KMS-11 (cell line): Measurements from ENCODE around the gene EZH2.

Experiments
- H2AFZ ChIP-seq: fragments of 200-600 bp; sonication (generic); 2 replicates; pipeline ENCODE4 v1.6.1; 2016; ENCODE audit warnings: antibody characterized with exemption, mixed run types, low read depth
- H3K27ac ChIP-seq: fragments of 200-600 bp; sonication (generic); 2 replicates; pipeline ENCODE4 v1.6.1; 2016; ENCODE audit warnings: mild to moderate bottlenecking, mixed run types
- H3K27me3 ChIP-seq: fragments of 200-600 bp; sonication (generic); 2 replicates; pipeline ENCODE4 v1.6.1; 2017; ENCODE audit warnings: mild to moderate bottlenecking, low read depth, mixed run types, moderate library complexity; ENCODE audit not compliant: insufficient read depth
- H3K36me3 ChIP-seq: fragments of 200-600 bp; sonication (generic); 2 replicates; pipeline ENCODE4 v1.6.1; 2017; ENCODE audit warnings: mild to moderate bottlenecking, mixed run types; ENCODE audit not compliant: insufficient read depth
- H3K4me1 ChIP-seq: fragments of 200-600 bp; sonication (generic); 2 replicates; pipeline ENCODE4 v1.6.1; 2016; ENCODE audit warnings: mild to moderate bottlenecking, low read depth, mixed run types; ENCODE audit not compliant: poor library complexity, severe bottlenecking
- H3K4me2 ChIP-seq: fragments of 200-600 bp; sonication (generic); 2 replicates; pipeline ENCODE4 v1.7.0; 2016; ENCODE audit warnings: mild to moderate bottlenecking, mixed run types
- H3K4me3 ChIP-seq: fragments of 200-600 bp; sonication (generic); IDR thresholded peaks from 2 replicates; pipeline ENCODE4 v1.6.1; 2017; ENCODE audit warnings: low read depth, low read length, mixed read lengths; ENCODE audit not compliant: insufficient read depth
- H3K79me2 ChIP-seq: fragments of 200-600 bp; sonication (generic); 2 replicates; pipeline ENCODE4 v1.6.1; 2016; ENCODE audit warnings: low read depth, mixed run types; ENCODE audit not compliant: insufficient read depth
- H3K9ac ChIP-seq: fragments of 200-600 bp; sonication (generic); 2 replicates; pipeline ENCODE4 v1.6.1; 2016; ENCODE audit warnings: mild to moderate bottlenecking, mixed run types
- H4K20me1 ChIP-seq: fragments of 200-600 bp; sonication (generic); 2 replicates; pipeline ENCODE4 v1.6.1; 2016; ENCODE audit warnings: mild to moderate bottlenecking, mixed run types; ENCODE audit not compliant: insufficient read depth
- CTCF ChIP-seq: fragments of 200-600 bp; sonication (generic); conservative IDR thresholded peaks from 2 replicates; pipeline ENCODE4 v1.6.1; 2017; ENCODE audit warnings: low read depth, mild to moderate bottlenecking, antibody characterized with exemption, low read length, moderate library complexity, mixed read lengths

The EZH2 gene

DNA sequence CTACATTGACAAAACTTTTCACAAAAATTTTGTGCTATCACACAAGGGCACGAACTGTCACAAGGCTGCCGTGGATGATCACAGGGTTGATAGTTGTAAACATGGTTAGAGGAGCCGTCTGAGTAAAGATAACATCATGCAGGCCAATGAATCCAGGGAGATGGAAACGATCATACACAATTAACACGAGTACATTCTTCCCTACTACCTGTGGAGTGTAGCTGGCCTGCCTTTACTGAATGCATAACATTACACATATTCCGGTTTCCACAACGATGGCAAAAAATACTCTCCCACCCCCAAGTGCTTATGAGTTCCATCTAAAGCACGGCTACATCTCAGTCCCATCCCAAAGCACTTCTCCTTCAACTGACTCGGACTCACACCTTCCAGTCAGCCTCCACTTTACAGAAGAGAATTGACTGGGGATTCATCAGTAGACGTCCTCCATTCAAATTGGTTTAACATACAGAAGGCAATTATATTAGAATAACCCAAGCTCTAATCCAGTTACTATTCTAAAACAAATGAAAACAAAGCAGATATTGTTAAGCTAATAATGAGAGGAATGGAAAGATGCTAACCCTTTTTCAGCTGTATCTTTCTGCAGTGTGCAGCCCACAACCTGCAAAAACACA is 69.0 kb downstream of the EZH2 start:
- TF ChIP-seq CTCF: no peak
- Histone ChIP-seq H3K4me3 (no peak overlapping the region), H3K4me2 (no peak overlapping the region), H4K20me1 (no peaks in the 10 kb centered on the region), H2AFZ (no peak overlapping the region), H3K36me3 (peaks cover 21% of the 10 kb centered on the region; the same call in 1 of the 2 replicates), H3K27me3 (no peaks in the 10 kb centered on the region), H3K9ac (no peak overlapping the region), H3K79me2 (peaks cover 4% of the 10 kb centered on the region; the same call in 1 of the 2 replicates), H3K4me1 (no peaks in the 10 kb centered on the region), H3K27ac (no peak overlapping the region)

DNA sequence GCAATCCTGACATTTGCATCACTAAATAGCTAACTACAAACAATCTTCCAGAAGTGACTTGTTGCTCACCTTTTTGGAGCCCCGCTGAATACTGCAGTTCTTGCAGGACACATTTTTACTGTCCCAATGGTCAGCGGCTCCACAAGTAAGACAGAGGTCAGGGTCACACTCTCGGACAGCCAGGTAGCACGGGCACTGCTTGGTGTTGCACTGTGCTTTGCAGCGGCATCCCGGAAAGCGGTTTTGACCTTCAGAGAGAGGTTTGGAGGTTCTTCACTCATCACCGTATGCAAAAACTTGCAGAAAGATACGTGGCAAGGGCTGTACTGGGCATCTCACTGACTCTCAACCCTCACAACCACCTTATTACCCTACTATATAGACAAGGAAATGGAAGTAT is 70.2 kb downstream of the EZH2 start:
- Histone ChIP-seq H3K4me3 (no peak overlapping the region), H3K4me2 (no peak overlapping the region), H3K27ac (no peak overlapping the region), H3K36me3 (peaks cover 27% of the 10 kb centered on the region; the same call in 1 of the 2 replicates), H4K20me1 (no peaks in the 10 kb centered on the region), H3K4me1 (no peaks in the 10 kb centered on the region), H2AFZ (no peak overlapping the region), H3K79me2 (peaks cover 4% of the 10 kb centered on the region; the same call in 1 of the 2 replicates), H3K9ac (no peak overlapping the region), H3K27me3 (no peaks in the 10 kb centered on the region)
- no peak for TF ChIP-seq CTCF

DNA sequence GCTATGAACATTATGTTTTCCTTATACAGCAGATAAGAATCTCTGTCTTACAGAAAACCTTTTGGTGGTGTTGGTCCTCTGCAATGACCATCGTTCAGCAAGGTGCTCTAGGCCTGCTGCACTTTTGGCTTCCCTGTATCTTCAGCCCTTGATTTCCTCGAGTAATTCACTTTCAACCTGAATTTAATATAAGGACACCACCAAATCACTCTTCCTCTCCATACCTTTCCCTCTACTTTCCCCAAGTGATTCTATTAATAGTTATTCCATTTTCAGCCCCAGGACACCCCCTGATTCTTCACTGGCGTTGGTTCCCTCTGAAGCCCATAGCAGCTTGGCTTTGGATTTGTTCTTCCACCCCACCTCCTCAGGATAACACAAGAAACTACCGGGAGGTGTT is 72.2 kb downstream of the EZH2 start:
- peaks cover 32% of the 10 kb centered on the region; the same call in 1 of the 2 replicates for H3K36me3 ChIP-seq
- no peak overlapping the region for H3K4me2 ChIP-seq

DNA sequence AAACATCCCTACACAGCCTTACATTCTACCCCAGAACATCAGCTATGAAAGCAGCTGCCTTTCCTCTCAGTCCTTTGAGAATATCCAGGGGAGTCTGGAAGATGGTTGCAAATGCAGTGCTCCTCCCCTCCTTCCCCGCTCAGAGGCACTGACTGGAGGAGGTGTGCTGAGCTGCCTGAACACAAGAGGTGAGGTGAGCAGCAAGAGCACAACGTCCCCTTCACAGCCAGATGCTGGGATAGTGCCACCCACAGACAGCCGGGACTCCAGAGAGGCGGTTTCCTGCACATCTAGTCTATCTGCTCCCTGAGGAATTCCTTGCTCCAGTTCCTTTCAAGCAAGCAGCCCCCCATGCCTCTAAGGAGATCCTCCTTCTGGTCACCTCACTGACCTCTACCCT is 74.2 kb downstream of the EZH2 start:
- no peaks in the 10 kb centered on the region for H3K27me3 ChIP-seq
- no peak overlapping the region for H3K4me3 ChIP-seq
- H4K20me1 ChIP-seq: no peaks in the 10 kb centered on the region
- H2AFZ ChIP-seq: no peak overlapping the region
- H3K4me2 ChIP-seq: no peak overlapping the region
- H3K4me1 ChIP-seq: no peaks in the 10 kb centered on the region
- H3K27ac ChIP-seq: no peak overlapping the region
- H3K9ac ChIP-seq: no peak overlapping the region
- H3K79me2 ChIP-seq: no peaks in the 10 kb centered on the region; the same call in 1 of the 2 replicates
- TF ChIP-seq CTCF: no peak
- peaks cover 20% of the 10 kb centered on the region; the same call in 1 of the 2 replicates for H3K36me3 ChIP-seq

More for the DNA sequence above, 72.2 kb downstream of the EZH2 start:
- H4K20me1 ChIP-seq: no peaks in the 10 kb centered on the region
- no peaks in the 10 kb centered on the region for H3K4me1 ChIP-seq
- H2AFZ ChIP-seq: no peak overlapping the region
- H3K27me3 ChIP-seq: no peaks in the 10 kb centered on the region
- no peak overlapping the region for H3K9ac ChIP-seq
- no peak for TF ChIP-seq CTCF
- H3K27ac ChIP-seq: no peak overlapping the region
- peaks cover 4% of the 10 kb centered on the region; the same call in 1 of the 2 replicates for H3K79me2 ChIP-seq
- no peak overlapping the region for H3K4me3 ChIP-seq
